Measurements from ENCODE around the gene DSCAML1. TPM values are rescaled to one million over a fixed set of nuclear protein-coding genes. Genes with fewer than 3 reads are reported as not detected.

Gene DSCAML1
- total and polyA plus RNA-seq, 9 of the 15 experiments (the other 6 are each of a cell fraction or from before 2014, with no cell fraction given), result not detected

DNA sequence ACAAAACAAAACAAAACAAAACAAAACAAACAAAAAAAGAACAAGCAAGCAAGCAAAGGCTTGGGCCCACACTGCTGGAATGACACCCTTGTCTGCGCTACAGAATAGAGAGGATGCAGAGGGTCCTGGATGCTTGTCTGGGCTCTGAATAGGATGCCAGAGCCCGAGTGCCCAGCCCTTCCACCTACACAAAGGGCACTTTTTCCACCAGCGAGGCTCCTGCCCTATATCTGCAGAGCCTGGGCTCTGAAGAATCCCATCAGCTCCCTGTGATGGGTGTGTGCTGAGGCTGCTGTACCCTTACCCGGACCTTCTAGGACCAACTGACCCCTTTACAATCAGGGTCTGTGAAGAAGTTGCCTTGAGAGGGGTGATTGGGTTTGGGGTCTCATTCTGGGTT lies 221.2 kb downstream of the DSCAML1 start:
- no peaks in the 10 kb centered on the region for H3K36me3 ChIP-seq (ENCODE audit: control insufficient read depth, insufficient read depth, low read length)
- FAIRE-seq (no peak), ATAC-seq (no peak), DNase-seq (ENCODE audit: extremely low read depth in 1 of 4, low spot score in 3 of 4) (no peak)
- H4K20me1 ChIP-seq (replicated peaks; ENCODE audit: control insufficient read depth, insufficient read depth, low read length), result 0 out of 2 replicates have a peak, but pooled peaks cover 5% of the 10 kb centered on the region
- H3K27ac ChIP-seq (ENCODE audit: extremely low read depth, low read depth, low read length), result no peak overlapping the region
- WGBS (ENCODE audit: insufficient coverage, low coverage, missing lambda C conversion rate), result 0% methylated on average over 4 of the region's 4 CpGs
- peaks cover 0 to 20% of the 10 kb centered on the region in 2 experiments; a peak in 3 of 5 replicates for H3K27me3 ChIP-seq (ENCODE audit: control insufficient read depth in 2 of 2, insufficient read depth in 2 of 2, low read length in 2 of 2)
- no peaks in the 10 kb centered on the region for H3K9me3 ChIP-seq (replicated peaks; ENCODE audit: control insufficient read depth, insufficient read depth, low read depth, low read length)
- no peak overlapping the region for H3K4me2 ChIP-seq (ENCODE audit: insufficient read depth, low read length)
- ChIA-PET POLR2A (no interaction called here), CTCF (ENCODE audit: low intra/inter-chr PET ratio) (no interaction called here)
- TF ChIP-seq, protein P1, sequence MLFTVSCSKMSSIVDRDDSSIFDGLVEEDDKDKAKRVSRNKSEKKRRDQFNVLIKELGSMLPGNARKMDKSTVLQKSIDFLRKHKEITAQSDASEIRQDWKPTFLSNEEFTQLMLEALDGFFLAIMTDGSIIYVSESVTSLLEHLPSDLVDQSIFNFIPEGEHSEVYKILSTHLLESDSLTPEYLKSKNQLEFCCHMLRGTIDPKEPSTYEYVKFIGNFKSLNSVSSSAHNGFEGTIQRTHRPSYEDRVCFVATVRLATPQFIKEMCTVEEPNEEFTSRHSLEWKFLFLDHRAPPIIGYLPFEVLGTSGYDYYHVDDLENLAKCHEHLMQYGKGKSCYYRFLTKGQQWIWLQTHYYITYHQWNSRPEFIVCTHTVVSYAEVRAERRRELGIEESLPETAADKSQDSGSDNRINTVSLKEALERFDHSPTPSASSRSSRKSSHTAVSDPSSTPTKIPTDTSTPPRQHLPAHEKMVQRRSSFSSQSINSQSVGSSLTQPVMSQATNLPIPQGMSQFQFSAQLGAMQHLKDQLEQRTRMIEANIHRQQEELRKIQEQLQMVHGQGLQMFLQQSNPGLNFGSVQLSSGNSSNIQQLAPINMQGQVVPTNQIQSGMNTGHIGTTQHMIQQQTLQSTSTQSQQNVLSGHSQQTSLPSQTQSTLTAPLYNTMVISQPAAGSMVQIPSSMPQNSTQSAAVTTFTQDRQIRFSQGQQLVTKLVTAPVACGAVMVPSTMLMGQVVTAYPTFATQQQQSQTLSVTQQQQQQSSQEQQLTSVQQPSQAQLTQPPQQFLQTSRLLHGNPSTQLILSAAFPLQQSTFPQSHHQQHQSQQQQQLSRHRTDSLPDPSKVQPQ (CRISPR knock-in tag; IDR thresholded peaks at IDR 0.05; ENCODE audit: borderline replicate concordance), result no peak
- TF ChIP-seq ARID4B (CRISPR knock-in tag; IDR thresholded peaks at IDR 0.05), result no peak
- no peak for TF ChIP-seq HNRNPL (IDR thresholded peaks at IDR 0.05; ENCODE audit: low read depth, low read length)
- no peak for TF ChIP-seq EWSR1 (IDR thresholded peaks at IDR 0.05; ENCODE audit: borderline replicate concordance, low read depth, partially characterized antibody)
- no peak for TF ChIP-seq RBM39 (optimal IDR thresholded peaks at IDR 0.05; ENCODE audit: low read depth, low read length)
- no peak for TF ChIP-seq BHLHE40 (IDR thresholded peaks at IDR 0.05; ENCODE audit: low read length)
- no peak for TF ChIP-seq YY1 (IDR thresholded peaks at IDR 0.05; ENCODE audit: borderline replicate concordance in 1 of 3, control insufficient read depth in 1 of 3, extremely low read depth in 1 of 3, insufficient read depth in 3 of 3, insufficient read length in 1 of 3, insufficient replicate concordance in 2 of 3, low read depth in 1 of 3, low read length in 2 of 3)
- TF ChIP-seq RBM15 (IDR thresholded peaks at IDR 0.05; ENCODE audit: insufficient read depth, low read length), result no peak
- no peak for TF ChIP-seq ZNF644 (tag; IDR thresholded peaks at IDR 0.05; ENCODE audit: low read depth)
- H3K79me2 ChIP-seq (ENCODE audit: control insufficient read depth, insufficient read depth, low read length), result no peaks in the 10 kb centered on the region
- H2AFZ ChIP-seq (ENCODE audit: low read depth, low read length), result no peak overlapping the region
- no peaks in the 10 kb centered on the region for H3K9me1 ChIP-seq (ENCODE audit: control insufficient read depth, insufficient read depth, low read length)
- in situ Hi-C loops (cut with MboI), result no loop called here
- H3K9ac ChIP-seq (ENCODE audit: insufficient read depth in 1 of 2, low read depth in 2 of 2, low read length in 2 of 2), result no peak overlapping the region
- H3K4me1 ChIP-seq (replicated peaks in 1 of 2; ENCODE audit: control insufficient read depth in 2 of 2, insufficient read depth in 2 of 2, low read length in 2 of 2), result no peaks in the 10 kb centered on the region
- BruUV-seq (replicated peaks), result no TSS peak
- H3K4me3 ChIP-seq, result no peak overlapping the region
- intact Hi-C loops (cut with micrococcal nuclease), result no loop called here

Measured in K562 (cell line).